ENCODE results near the gene TSPAN15. TPM values are rescaled to one million over a fixed set of nuclear protein-coding genes. Genes with fewer than 3 reads are reported as not detected.

TSPAN15 gene
- total RNA-seq, 1 experiment from 2014 or later: 7.7 TPM

DNA sequence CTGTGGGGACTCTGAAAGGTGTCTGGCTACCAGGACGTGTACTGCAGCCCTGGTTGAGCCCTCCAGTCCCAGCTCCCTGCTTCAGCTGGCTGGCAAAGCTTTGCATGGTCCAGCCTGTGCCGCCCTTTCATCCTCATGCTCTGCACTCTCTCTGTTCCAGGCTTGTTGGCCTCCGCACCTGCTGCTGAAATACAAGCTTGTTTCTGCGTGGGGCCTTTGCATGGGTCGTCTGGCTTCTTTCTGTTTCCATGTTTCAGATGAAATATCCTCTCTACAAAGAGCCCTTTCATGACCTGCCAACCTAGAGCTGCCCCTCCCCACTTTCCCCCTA is 45.9 kb downstream of the TSPAN15 start:
- H2BK15ac ChIP-seq (ENCODE audit: low read depth, low read length): no peak overlapping the region
- no peaks in the 10 kb centered on the region for H3K27me3 ChIP-seq (ENCODE audit: insufficient read depth, low read length)
- H2BK20ac ChIP-seq (ENCODE audit: low read depth, low read length, poor library complexity, severe bottlenecking): no peak overlapping the region
- H3K79me1 ChIP-seq (ENCODE audit: insufficient read depth, low read depth, low read length, poor library complexity, severe bottlenecking): no peaks in the 10 kb centered on the region
- peaks cover 8 to 16% of the 10 kb centered on the region in 2 experiments for H3K4me1 Mint-ChIP-seq
- H4K5ac ChIP-seq (ENCODE audit: insufficient read length, low read depth, low read length): no peak overlapping the region
- H3K79me2 ChIP-seq (ENCODE audit: insufficient read depth, low read length): no peaks in the 10 kb centered on the region
- H3K4me2 ChIP-seq (ENCODE audit: insufficient read depth, insufficient read length, low read length): no peak overlapping the region
- peak overlapping the region in 1 of 3 experiments; percentile 60; a peak in 2 of 7 replicates for H3K27ac Mint-ChIP-seq
- H3K23me2 ChIP-seq (ENCODE audit: insufficient read length, low read depth, low read length, poor library complexity, severe bottlenecking): no peaks in the 10 kb centered on the region
- H2BK120ac ChIP-seq (ENCODE audit: low read depth, low read length, poor library complexity, severe bottlenecking): no peak overlapping the region
- no peaks in the 10 kb centered on the region for H3K4me1 ChIP-seq (ENCODE audit: insufficient read depth, low read length)
- no peaks in the 10 kb centered on the region for H4K20me1 ChIP-seq (ENCODE audit: control insufficient read depth, insufficient read depth, insufficient read length)
- no peak overlapping the region for H3K18ac ChIP-seq (ENCODE audit: insufficient read length, low read depth, low read length)
- H3K27ac ChIP-seq (ENCODE audit: insufficient read length, low read depth, low read length): no peak overlapping the region
- no peaks in the 10 kb centered on the region for H3K36me3 Mint-ChIP-seq (ENCODE audit: insufficient read depth in 1 of 3, low read depth in 3 of 3)
- H3K9me3 Mint-ChIP-seq: no peaks in the 10 kb centered on the region
- H3K9ac ChIP-seq (ENCODE audit: extremely low read depth, insufficient read length, low read length): no peak overlapping the region
- no peaks in the 10 kb centered on the region for H3K9me3 ChIP-seq (ENCODE audit: control insufficient read depth, low read depth, low read length)
- no peak overlapping the region for H3T11ph ChIP-seq (ENCODE audit: low read length)
- no peak overlapping the region for H3K14ac ChIP-seq (ENCODE audit: insufficient read depth, low read length)
- no peak for TF ChIP-seq CTCF (conservative IDR thresholded peaks at IDR 0.05)
- no peak overlapping the region for H2AK5ac ChIP-seq (ENCODE audit: insufficient read length, low read length)
- H2BK5ac ChIP-seq (ENCODE audit: insufficient read length, low read length): no peak overlapping the region
- H4K91ac ChIP-seq (ENCODE audit: insufficient read length, low read depth, low read length): no peak overlapping the region
- H3K4ac ChIP-seq (ENCODE audit: low read depth, low read length): no peak overlapping the region
- H2BK12ac ChIP-seq (ENCODE audit: insufficient read length, low read depth, low read length): no peak overlapping the region
- no peak overlapping the region for H3K4me3 Mint-ChIP-seq
- WGBS (ENCODE audit: extremely low coverage, insufficient read length, low lambda C conversion rate): no CpG with 5 or more reads among the region's 5 CpGs
- no peak overlapping the region for H4K8ac ChIP-seq (replicated peaks; ENCODE audit: insufficient read length, low read depth, low read length)
- no peak overlapping the region for H2AFZ ChIP-seq (ENCODE audit: low read length)
- peaks cover 3% of the 10 kb centered on the region; the same call in 1 of the 2 replicates for H3K27me3 Mint-ChIP-seq (ENCODE audit: low read depth)
- no peak overlapping the region for H3K56ac ChIP-seq (ENCODE audit: insufficient read length, low read depth, low read length)
- no peak overlapping the region for H3K23ac ChIP-seq (ENCODE audit: insufficient read length, low read depth, low read length)
- DNase-seq: no peak

Data from H9 (cell line).